OCI-LY1 (cell line): ENCODE data around the gene CIBAR2.

Source experiments
- H2AFZ ChIP-seq: fragments of 200-600 bp; sonication (generic), shearing (Covaris generic); 2 replicates; pipeline ENCODE4 v1.6.0; 2014; ENCODE audit warnings: antibody characterized with exemption, mild to moderate bottlenecking, low read length
- H3F3A ChIP-seq: fragments of 200-600 bp; sonication (generic), shearing (Covaris generic); 2 replicates; pipeline ENCODE4 v1.6.0; 2014; ENCODE audit warnings: mild to moderate bottlenecking, antibody characterized with exemption, low read length, moderate library complexity; ENCODE audit not compliant: insufficient read depth
- H3K27ac ChIP-seq: fragments of 200-600 bp; sonication (generic); 2 replicates; pipeline ENCODE4 v1.5.1; 2014; ENCODE audit warnings: low read length, mixed run types, mild to moderate bottlenecking, low read depth; ENCODE audit not compliant: poor library complexity, severe bottlenecking
- H3K27me3 ChIP-seq: fragments of 200-600 bp; sonication (generic); 2 replicates; pipeline ENCODE4 v1.6.0; 2014; ENCODE audit warnings: antibody characterized with exemption, mild to moderate bottlenecking, low read length, moderate library complexity; ENCODE audit not compliant: insufficient read depth
- H3K36me3 ChIP-seq: fragments of 200-600 bp; sonication (generic); 2 replicates; pipeline ENCODE4 v1.6.1; 2014; ENCODE audit warnings: mild to moderate bottlenecking, antibody characterized with exemption, low read length, moderate library complexity, mixed read lengths; ENCODE audit not compliant: insufficient read depth
- H3K4me1 ChIP-seq: fragments of 200-600 bp; sonication (generic); 2 replicates; pipeline ENCODE4 v1.5.1; 2014; ENCODE audit warnings: mild to moderate bottlenecking, low read length, moderate library complexity; ENCODE audit not compliant: insufficient read depth, severe bottlenecking
- H3K4me2 ChIP-seq: fragments of 200-600 bp; sonication (generic), shearing (Covaris generic); 2 replicates; pipeline ENCODE4 v1.6.1; 2014; ENCODE audit warnings: low read length
- H3K4me3 ChIP-seq: fragments of 200-600 bp; sonication (generic); 2 replicates; pipeline ENCODE4 v1.5.1; 2014; ENCODE audit warnings: low read length, low read depth, mild to moderate bottlenecking, mixed read lengths; ENCODE audit not compliant: poor library complexity, severe bottlenecking
- H3K79me2 ChIP-seq: fragments of 200-600 bp; shearing (Covaris generic); 2 replicates; pipeline ENCODE4 v1.6.1; 2016; ENCODE audit warnings: mixed run types, low read length, mixed read lengths; ENCODE audit not compliant: insufficient read depth
- H3K9ac ChIP-seq: fragments of 200-600 bp; sonication (generic), shearing (Covaris generic); 2 replicates; pipeline ENCODE4 v1.6.1; 2014; ENCODE audit warnings: mild to moderate bottlenecking, low read length, mixed read lengths
- H3K9me2 ChIP-seq: fragments of 200-600 bp; sonication (generic), shearing (Covaris generic); 2 replicates; pipeline ENCODE4 v1.6.1; 2014; ENCODE audit warnings: low read depth, mild to moderate bottlenecking, low read length, mixed read lengths
- H3K9me3 ChIP-seq: fragments of 200-600 bp; shearing (Covaris generic); 2 replicates; pipeline ENCODE4 v1.6.1; 2014; ENCODE audit warnings: low read length, mixed read lengths
- H4K20me1 ChIP-seq: fragments of 200-600 bp; sonication (generic), shearing (Covaris generic); 2 replicates; pipeline ENCODE4 v1.6.0; 2016; ENCODE audit warnings: mild to moderate bottlenecking, low read length; ENCODE audit not compliant: insufficient read depth
- EZH2 ChIP-seq: fragments of 200-600 bp; sonication (generic), shearing (Covaris generic); IDR thresholded peaks from 2 replicates; pipeline ENCODE4 v1.8.0; 2017; ENCODE audit warnings: borderline replicate concordance, mixed run types, mild to moderate bottlenecking, antibody characterized with exemption, low read length, moderate library complexity, mixed read lengths
- TF ChIP-seq, protein P1 (sequence below): fragments of 200-600 bp; sonication (generic), shearing (Covaris generic); IDR thresholded peaks from 2 replicates; pipeline ENCODE4 v1.5.1; 2017; ENCODE audit warnings: mild to moderate bottlenecking, antibody characterized with exemption, low read length, moderate library complexity, mixed read lengths

The CIBAR2 gene

GRCh38 chr16:85105475-85105874 is 6.8 kb downstream of the CIBAR2 start:
- Histone ChIP-seq H2AFZ (no peak overlapping the region), H3K27me3 (peaks cover 4% of the 10 kb centered on the region; the same call in 1 of the 2 replicates), H3K36me3 (no peaks in the 10 kb centered on the region), H4K20me1 (no peaks in the 10 kb centered on the region), H3K27ac (no peak overlapping the region), H3K9ac (no peak overlapping the region), H3K9me2 (no peaks in the 10 kb centered on the region), H3K4me2 (no peak overlapping the region), H3F3A (no peaks in the 10 kb centered on the region), H3K79me2 (no peaks in the 10 kb centered on the region), H3K9me3 (no peaks in the 10 kb centered on the region), H3K4me3 (no peak overlapping the region), H3K4me1 (no peaks in the 10 kb centered on the region)
- TF ChIP-seq EZH2: no peak
- TF ChIP-seq, protein P1, sequence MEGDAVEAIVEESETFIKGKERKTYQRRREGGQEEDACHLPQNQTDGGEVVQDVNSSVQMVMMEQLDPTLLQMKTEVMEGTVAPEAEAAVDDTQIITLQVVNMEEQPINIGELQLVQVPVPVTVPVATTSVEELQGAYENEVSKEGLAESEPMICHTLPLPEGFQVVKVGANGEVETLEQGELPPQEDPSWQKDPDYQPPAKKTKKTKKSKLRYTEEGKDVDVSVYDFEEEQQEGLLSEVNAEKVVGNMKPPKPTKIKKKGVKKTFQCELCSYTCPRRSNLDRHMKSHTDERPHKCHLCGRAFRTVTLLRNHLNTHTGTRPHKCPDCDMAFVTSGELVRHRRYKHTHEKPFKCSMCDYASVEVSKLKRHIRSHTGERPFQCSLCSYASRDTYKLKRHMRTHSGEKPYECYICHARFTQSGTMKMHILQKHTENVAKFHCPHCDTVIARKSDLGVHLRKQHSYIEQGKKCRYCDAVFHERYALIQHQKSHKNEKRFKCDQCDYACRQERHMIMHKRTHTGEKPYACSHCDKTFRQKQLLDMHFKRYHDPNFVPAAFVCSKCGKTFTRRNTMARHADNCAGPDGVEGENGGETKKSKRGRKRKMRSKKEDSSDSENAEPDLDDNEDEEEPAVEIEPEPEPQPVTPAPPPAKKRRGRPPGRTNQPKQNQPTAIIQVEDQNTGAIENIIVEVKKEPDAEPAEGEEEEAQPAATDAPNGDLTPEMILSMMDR: no peak

- Histone ChIP-seq H3K27ac (no peak overlapping the region), H3K79me2 (no peaks in the 10 kb centered on the region), H3K36me3 (no peaks in the 10 kb centered on the region), H3K4me1 (no peaks in the 10 kb centered on the region), H2AFZ (no peak overlapping the region), H3K27me3 (0 out of 2 replicates have a peak, but pooled peaks cover 4% of the 10 kb centered on the region), H4K20me1 (no peaks in the 10 kb centered on the region), H3K9ac (no peak overlapping the region), H3K9me3 (no peaks in the 10 kb centered on the region), H3F3A (no peaks in the 10 kb centered on the region), H3K9me2 (no peaks in the 10 kb centered on the region), H3K4me2 (no peak overlapping the region), H3K4me3 (no peak overlapping the region)
- TF ChIP-seq, protein P1: no peak
- TF ChIP-seq EZH2: no peak
Measured at GRCh38 chr16:85104821-85105391, 7.4 kb downstream of the CIBAR2 start.

DNA sequence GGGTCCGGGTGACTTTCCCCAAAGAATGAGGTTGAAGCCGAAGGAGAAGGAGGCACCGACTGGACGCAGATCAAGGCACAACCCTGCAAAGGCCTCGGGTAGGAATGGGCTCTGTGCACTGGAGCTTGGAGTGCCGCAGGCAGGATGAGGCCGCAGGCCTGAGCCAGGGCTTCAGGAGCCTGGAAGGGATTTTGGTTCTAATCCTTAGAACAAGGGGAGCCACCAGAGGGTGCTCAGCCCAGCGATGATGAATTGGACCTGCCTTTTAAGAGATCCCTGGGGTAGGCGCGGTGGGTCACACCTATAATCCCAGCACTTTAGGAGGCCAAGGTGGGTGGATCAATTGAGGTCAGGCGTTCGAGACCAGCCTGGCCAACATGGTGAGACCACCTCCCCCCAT is 8.1 kb downstream of the CIBAR2 start:
- Histone ChIP-seq H4K20me1 (no peaks in the 10 kb centered on the region), H3K27me3 (no peaks in the 10 kb centered on the region), H3K27ac (no peak overlapping the region), H3F3A (no peaks in the 10 kb centered on the region), H3K9ac (no peak overlapping the region), H3K4me2 (no peak overlapping the region), H2AFZ (no peak overlapping the region), H3K36me3 (no peaks in the 10 kb centered on the region), H3K9me3 (no peaks in the 10 kb centered on the region), H3K4me3 (no peak overlapping the region), H3K9me2 (no peaks in the 10 kb centered on the region), H3K4me1 (no peaks in the 10 kb centered on the region), H3K79me2 (no peaks in the 10 kb centered on the region)
- TF ChIP-seq, protein P1: no peak
- no peak for TF ChIP-seq EZH2
